SK-N-SH treated with all-trans-retinoic acid at 6 μM for 48 hours (cell line): ENCODE measurements around the gene GTPBP1.
A peak's percentile ranks its signal among the peaks of the same experiment; 100 is the strongest.

Source experiments
- ATAC-seq: fragments of 200-7000 bp; cut with Tn5 transposase; 3 replicates; pipeline ENCODE4 v1.9.1; 2020; ENCODE audit warnings: mild to moderate bottlenecking, moderate library complexity
- ARNTL ChIP-seq: fragments of 450-650 bp; formaldehyde crosslinking; IDR thresholded peaks from 2 replicates; pipeline ENCODE4 v1.5.0; 2020; ENCODE audit warnings: low read depth, mild to moderate bottlenecking, moderate library complexity, borderline replicate concordance
- BACH2 ChIP-seq: fragments of 250-450 bp; sonication (Bioruptor Pico); IDR thresholded peaks from 2 replicates; pipeline ENCODE4 v1.9.0; 2021; ENCODE audit warnings: mild to moderate bottlenecking, borderline replicate concordance
- CSDC2 ChIP-seq: fragments of 250-450 bp; sonication (Bioruptor Pico); IDR thresholded peaks from 2 replicates; pipeline ENCODE4 v1.5.0; 2020; ENCODE audit warnings: mild to moderate bottlenecking, moderate library complexity
- ESRRG ChIP-seq: fragments of 250-450 bp; sonication (Bioruptor Pico); IDR thresholded peaks from 2 replicates; pipeline ENCODE4 v1.6.1; 2021; ENCODE audit warnings: mild to moderate bottlenecking
- GLIS3 ChIP-seq: fragments of 250-450 bp; sonication (Bioruptor Pico); IDR thresholded peaks from 2 replicates; pipeline ENCODE4 v1.5.0; 2020; ENCODE audit warnings: mild to moderate bottlenecking, moderate library complexity
- ISL1 ChIP-seq: fragments of 250-450 bp; sonication (Bioruptor Pico); IDR thresholded peaks from 2 replicates; pipeline ENCODE4 v2.1.2; 2022; ENCODE audit warnings: mild to moderate bottlenecking, moderate library complexity
- OSR1 ChIP-seq: fragments of 250-450 bp; sonication (Bioruptor Pico); IDR thresholded peaks from 2 replicates; pipeline ENCODE4 v1.8.0; 2022; ENCODE audit warnings: moderate library complexity, mild to moderate bottlenecking, inconsistent platforms
- PATZ1 ChIP-seq: fragments of 250-450 bp; sonication (Bioruptor Pico); IDR thresholded peaks from 2 replicates; pipeline ENCODE4 v1.8.0; 2020; ENCODE audit warnings: mild to moderate bottlenecking, moderate library complexity, borderline replicate concordance
- POU6F1 ChIP-seq: fragments of 250-450 bp; sonication (Bioruptor Pico); IDR thresholded peaks from 2 replicates; pipeline ENCODE4 v1.8.0; 2021; ENCODE audit warnings: low read depth, mild to moderate bottlenecking, moderate library complexity, borderline replicate concordance
- PPARA ChIP-seq: fragments of 250-450 bp; sonication (Bioruptor Pico); IDR thresholded peaks from 2 replicates; pipeline ENCODE4 v1.5.0; 2020; ENCODE audit warnings: mild to moderate bottlenecking, borderline replicate concordance
- RARB ChIP-seq: fragments of 250-450 bp; sonication (Bioruptor Pico); IDR thresholded peaks from 2 replicates; pipeline ENCODE4 v1.8.0; 2021; ENCODE audit warnings: mild to moderate bottlenecking, moderate library complexity
- SNAI2 ChIP-seq: fragments of 250-450 bp; sonication (Bioruptor Pico); IDR thresholded peaks from 2 replicates; pipeline ENCODE4 v1.5.0; 2020; ENCODE audit warnings: mild to moderate bottlenecking, moderate library complexity
- TCF4 ChIP-seq: fragments of 250-450 bp; sonication (Bioruptor Pico); IDR thresholded peaks from 2 replicates; pipeline ENCODE4 v1.8.0; 2021; ENCODE audit warnings: mild to moderate bottlenecking, moderate library complexity, borderline replicate concordance
- TOX ChIP-seq: fragments of 250-450 bp; sonication (Bioruptor Pico); IDR thresholded peaks from 2 replicates; pipeline ENCODE4 v1.8.0; 2021; ENCODE audit warnings: mild to moderate bottlenecking, moderate library complexity, borderline replicate concordance
- TSHZ2 ChIP-seq: fragments of 250-450 bp; sonication (Bioruptor Pico); IDR thresholded peaks from 2 replicates; pipeline ENCODE4 v1.5.0; 2020; ENCODE audit warnings: mild to moderate bottlenecking, moderate library complexity
- ZC3H10 ChIP-seq: fragments of 250-450 bp; sonication (Bioruptor Pico); IDR thresholded peaks from 2 replicates; pipeline ENCODE4 v1.5.1; 2021; ENCODE audit warnings: mild to moderate bottlenecking, moderate library complexity
- ZFP3 ChIP-seq: fragments of 250-450 bp; sonication (Bioruptor Pico); IDR thresholded peaks from 2 replicates; pipeline ENCODE4 v1.5.0; 2020; ENCODE audit warnings: mild to moderate bottlenecking, moderate library complexity
- ZFP30 ChIP-seq: fragments of 450-650 bp; formaldehyde crosslinking; IDR thresholded peaks from 2 replicates; pipeline ENCODE4 v1.5.0; 2022; ENCODE audit warnings: mild to moderate bottlenecking, moderate library complexity
- ZNF565 ChIP-seq: fragments of 450-650 bp; formaldehyde crosslinking; conservative IDR thresholded peaks from 2 replicates; pipeline ENCODE4 v1.5.0; 2020; ENCODE audit warnings: low read depth, mild to moderate bottlenecking, moderate library complexity
- ZNF70 ChIP-seq: fragments of 450-650 bp; formaldehyde crosslinking; IDR thresholded peaks from 2 replicates; pipeline ENCODE4 v1.5.0; 2020; ENCODE audit warnings: mild to moderate bottlenecking, moderate library complexity
- ZNF8 ChIP-seq: fragments of 450-650 bp; formaldehyde crosslinking; IDR thresholded peaks from 2 replicates; pipeline ENCODE4 v1.5.0; 2020; ENCODE audit warnings: mild to moderate bottlenecking, moderate library complexity
- TF ChIP-seq, protein P1 (sequence below): fragments of 250-450 bp; sonication (Bioruptor Pico); IDR thresholded peaks from 2 replicates; pipeline ENCODE4 v1.5.1; 2020; ENCODE audit warnings: low read depth, mild to moderate bottlenecking, moderate library complexity
- TF ChIP-seq, protein P2 (sequence below): fragments of 250-450 bp; sonication (Bioruptor Pico); IDR thresholded peaks from 2 replicates; pipeline ENCODE4 v1.5.1; 2021; ENCODE audit warnings: mild to moderate bottlenecking, moderate library complexity

Gene GTPBP1

GRCh38 chr22:38718414-38718813 is 12.7 kb downstream of the GTPBP1 start:
- peak; percentile 100 for ATAC-seq
- no peak for TF ChIP-seq PATZ1
- TF ChIP-seq CSDC2 (CRISPR knock-in tag) = no peak
- no peak for TF ChIP-seq ISL1
- TF ChIP-seq ZNF8 (CRISPR knock-in tag) = no peak
- no peak for TF ChIP-seq TCF4
- TF ChIP-seq BACH2 (CRISPR knock-in tag) = no peak
- TF ChIP-seq TOX (CRISPR knock-in tag) = no peak
- TF ChIP-seq, protein P1, sequence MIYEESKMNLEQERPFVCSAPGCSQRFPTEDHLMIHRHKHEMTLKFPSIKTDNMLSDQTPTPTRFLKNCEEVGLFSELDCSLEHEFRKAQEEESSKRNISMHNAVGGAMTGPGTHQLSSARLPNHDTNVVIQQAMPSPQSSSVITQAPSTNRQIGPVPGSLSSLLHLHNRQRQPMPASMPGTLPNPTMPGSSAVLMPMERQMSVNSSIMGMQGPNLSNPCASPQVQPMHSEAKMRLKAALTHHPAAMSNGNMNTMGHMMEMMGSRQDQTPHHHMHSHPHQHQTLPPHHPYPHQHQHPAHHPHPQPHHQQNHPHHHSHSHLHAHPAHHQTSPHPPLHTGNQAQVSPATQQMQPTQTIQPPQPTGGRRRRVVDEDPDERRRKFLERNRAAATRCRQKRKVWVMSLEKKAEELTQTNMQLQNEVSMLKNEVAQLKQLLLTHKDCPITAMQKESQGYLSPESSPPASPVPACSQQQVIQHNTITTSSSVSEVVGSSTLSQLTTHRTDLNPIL (CRISPR knock-in tag) = no peak

GRCh38 chr22:38719196-38719595 is 13.5 kb downstream of the GTPBP1 start:
- TF ChIP-seq, protein P1 (CRISPR knock-in tag) = no peak
- TF ChIP-seq ISL1 (no peak), PPARA (no peak), TOX (CRISPR knock-in tag) (no peak), TCF4 (no peak), ZFP3 (CRISPR knock-in tag) (no peak), GLIS3 (CRISPR knock-in tag) (no peak), POU6F1 (CRISPR knock-in tag) (no peak), ARNTL (CRISPR knock-in tag) (no peak), SNAI2 (no peak), BACH2 (CRISPR knock-in tag) (no peak), ZNF565 (no peak), ZC3H10 (CRISPR knock-in tag) (no peak), OSR1 (CRISPR knock-in tag) (no peak), PATZ1 (no peak), RARB (CRISPR knock-in tag) (no peak)
- TF ChIP-seq, protein P2, sequence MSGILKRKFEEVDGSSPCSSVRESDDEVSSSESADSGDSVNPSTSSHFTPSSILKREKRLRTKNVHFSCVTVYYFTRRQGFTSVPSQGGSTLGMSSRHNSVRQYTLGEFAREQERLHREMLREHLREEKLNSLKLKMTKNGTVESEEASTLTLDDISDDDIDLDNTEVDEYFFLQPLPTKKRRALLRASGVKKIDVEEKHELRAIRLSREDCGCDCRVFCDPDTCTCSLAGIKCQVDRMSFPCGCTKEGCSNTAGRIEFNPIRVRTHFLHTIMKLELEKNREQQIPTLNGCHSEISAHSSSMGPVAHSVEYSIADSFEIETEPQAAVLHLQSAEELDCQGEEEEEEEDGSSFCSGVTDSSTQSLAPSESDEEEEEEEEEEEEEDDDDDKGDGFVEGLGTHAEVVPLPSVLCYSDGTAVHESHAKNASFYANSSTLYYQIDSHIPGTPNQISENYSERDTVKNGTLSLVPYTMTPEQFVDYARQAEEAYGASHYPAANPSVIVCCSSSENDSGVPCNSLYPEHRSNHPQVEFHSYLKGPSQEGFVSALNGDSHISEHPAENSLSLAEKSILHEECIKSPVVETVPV (CRISPR knock-in tag) = no peak
- no peak for ATAC-seq

DNA sequence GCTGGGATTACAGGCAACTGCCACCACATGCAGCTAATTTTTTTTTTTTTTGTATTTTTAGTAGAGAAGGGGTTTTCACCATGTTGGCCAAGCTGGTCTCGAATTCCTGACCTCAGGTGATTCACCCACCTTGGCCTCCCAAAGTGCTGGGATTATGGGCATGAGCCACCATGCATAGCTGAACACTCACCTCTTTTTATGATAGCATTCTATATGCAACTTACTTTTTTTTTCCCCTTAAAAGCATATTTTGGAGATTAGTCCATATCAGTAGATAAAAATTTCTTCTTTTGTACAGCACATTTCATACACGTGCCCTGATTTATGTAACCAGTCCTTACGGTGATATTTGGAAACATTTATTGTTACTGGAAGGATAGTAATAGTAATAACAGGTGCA is 14.6 kb downstream of the GTPBP1 start:
- no peak for ATAC-seq
- TF ChIP-seq ARNTL (CRISPR knock-in tag) = no peak
- no peak for TF ChIP-seq ZC3H10 (CRISPR knock-in tag)
- no peak for TF ChIP-seq ZNF565
- TF ChIP-seq OSR1 (CRISPR knock-in tag) = no peak
- no peak for TF ChIP-seq ZNF70
- no peak for TF ChIP-seq TOX (CRISPR knock-in tag)
- TF ChIP-seq TSHZ2 (CRISPR knock-in tag) = no peak
- no peak for TF ChIP-seq ESRRG (CRISPR knock-in tag)
- TF ChIP-seq ZFP30 (CRISPR knock-in tag) = no peak
- no peak for TF ChIP-seq ZFP3 (CRISPR knock-in tag)
- TF ChIP-seq ZNF8 (CRISPR knock-in tag) = no peak
- no peak for TF ChIP-seq GLIS3 (CRISPR knock-in tag)
- TF ChIP-seq, protein P1 (CRISPR knock-in tag) = no peak
- no peak for TF ChIP-seq RARB (CRISPR knock-in tag)
